Peyer's patch (tissue), 4 donors: ENCODE results near the gene BPGM. TPM values are rescaled to one million over a fixed set of nuclear protein-coding genes. Genes with fewer than 3 reads are reported as not detected.

Source experiments
- DNase-seq, 3 donors: peaks; one replicate each; pipeline ENCODE4 v3.0.0-alpha.2; 2017 to 2019
- H3K27ac ChIP-seq, 4 donors: fragments of 200-600 bp; sonication (generic); one replicate each; pipeline ENCODE4 v1.5.1; 2016 to 2019
- H3K27me3 ChIP-seq, 2 donors: fragments of 200-600 bp; sonication (generic); one replicate each; pipeline ENCODE4 v1.5.1; 2019
- H3K36me3 ChIP-seq, 3 donors: fragments of 200-600 bp; sonication (generic); one replicate each; pipeline ENCODE4 v1.5.1; 2016 to 2019
- H3K4me1 ChIP-seq, 4 donors: fragments of 200-600 bp; sonication (generic); one replicate each; pipeline ENCODE4 v1.5.1; 2016 to 2019
- H3K4me3 ChIP-seq, 4 donors: fragments of 200-600 bp; sonication (generic); 1 replicate in 3 of 4; 2 replicates in 1 of 4; pipeline ENCODE4 v1.5.1; 2016 to 2019; ENCODE audit warnings: mild to moderate bottlenecking in 1 of 4
- H3K9me3 ChIP-seq, 4 donors: fragments of 200-600 bp; sonication (generic); one replicate each; pipeline ENCODE4 v1.5.1; 2016 to 2019; ENCODE audit warnings: mild to moderate bottlenecking in 1 of 4
- CTCF ChIP-seq, 6 experiments: fragments of 450-650 bp in 4 of 6; fragments of 200-600 bp in 2 of 6; sonication (generic) in 1 of 6; IDR thresholded peaks; one replicate each; pipeline ENCODE4 v1.5.1; 2017 to 2019; ENCODE audit warnings: antibody characterized with exemption in 6 of 6, mild to moderate bottlenecking in 3 of 6, moderate library complexity in 1 of 6
- POLR2A ChIP-seq, 2 donors: fragments of 450-650 bp; IDR thresholded peaks; one replicate each; pipeline ENCODE4 v1.5.1; 2017; ENCODE audit warnings: antibody characterized with exemption in 2 of 2, mild to moderate bottlenecking in 2 of 2, moderate library complexity in 2 of 2
- total RNA-seq, 4 donors: library from RNA; depleted of rRNA; stranded (reverse); fragments of >200 nt; gene quantifications; one replicate each; pipeline ENCODE4 v1.1.0, GENCODE V29; 2016

The BPGM gene
- total RNA-seq, 4 donors from 2014 or later: 5.3 to 9.2 (median 6.6) TPM

- Histone ChIP-seq H3K4me3 (no peak overlapping the region), H3K36me3 (no peaks in the 10 kb centered on the region), H3K4me1 (peaks cover 0 to 14% (median 2%) of the 10 kb centered on the region in 4 donors), H3K27me3 (no peaks in the 10 kb centered on the region), H3K9me3 (no peaks in the 10 kb centered on the region), H3K27ac (no peak overlapping the region)
- TF ChIP-seq POLR2A (IDR thresholded peaks at IDR 0.05) (no peak), CTCF (IDR thresholded peaks at IDR 0.05) (no peak)
- no peak for DNase-seq
Observed at GRCh38 chr7:134649226-134649775, 2.6 kb downstream of the BPGM start.

DNA sequence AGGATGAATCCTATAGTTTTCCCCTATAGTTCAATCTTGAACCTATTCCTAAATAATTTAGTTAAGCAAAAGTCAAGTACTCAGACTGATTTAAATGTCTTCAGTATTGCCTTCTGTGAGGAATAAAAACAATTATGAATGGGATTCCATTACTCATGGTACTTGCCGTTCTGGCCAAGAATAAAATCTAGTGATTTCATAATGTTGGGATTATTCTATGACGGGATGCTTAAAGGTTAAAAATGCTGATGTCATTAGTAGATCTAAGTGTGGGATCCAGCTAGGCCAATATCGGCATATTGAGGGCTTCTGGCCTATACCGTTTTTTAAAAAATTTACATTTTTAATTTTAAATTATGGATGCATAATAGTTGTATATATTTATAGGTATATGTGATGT lies 5.3 kb downstream of the BPGM start:
- Histone ChIP-seq H3K4me3 (no peak overlapping the region), H3K9me3 (no peaks in the 10 kb centered on the region), H3K4me1 (peaks cover 0 to 6% (median 0%) of the 10 kb centered on the region in 4 donors), H3K27ac (no peak overlapping the region), H3K36me3 (no peaks in the 10 kb centered on the region), H3K27me3 (no peaks in the 10 kb centered on the region)
- TF ChIP-seq CTCF (IDR thresholded peaks at IDR 0.05) (no peak), POLR2A (IDR thresholded peaks at IDR 0.05) (no peak)
- no peak for DNase-seq

DNA sequence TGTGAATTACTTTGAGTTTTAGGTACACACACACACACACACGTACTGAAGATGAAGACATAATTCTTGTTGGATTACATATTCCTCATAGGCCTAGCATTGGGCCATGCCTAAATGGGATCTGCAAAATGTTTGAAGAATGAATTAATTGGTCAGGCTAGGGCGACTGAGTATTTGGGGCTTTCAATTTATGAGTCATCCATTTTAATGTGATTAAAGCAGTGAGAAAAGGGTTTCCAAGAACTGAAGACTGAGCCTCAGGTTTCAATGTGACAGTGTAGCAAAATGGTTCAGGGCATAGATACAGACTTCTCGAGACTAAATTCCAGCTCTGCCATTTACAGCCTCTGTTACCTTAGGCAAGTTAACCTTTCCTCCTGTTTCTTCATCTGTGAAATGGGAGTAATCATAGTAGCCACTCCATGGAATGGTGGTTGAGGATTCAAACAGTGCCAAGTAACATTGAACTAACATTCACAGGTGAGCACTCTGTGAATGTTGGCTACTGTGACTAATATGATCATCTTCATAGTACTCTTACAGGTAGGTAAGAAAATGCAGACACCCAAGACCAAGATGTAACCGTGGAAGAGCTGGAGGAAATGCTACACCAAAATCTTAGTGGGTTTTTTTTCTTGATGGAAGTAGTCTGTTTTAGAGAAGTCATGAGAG lies 7.6 kb downstream of the BPGM start:
- Histone ChIP-seq H3K27me3 (no peaks in the 10 kb centered on the region), H3K4me3 (no peak overlapping the region), H3K4me1 (no peaks in the 10 kb centered on the region), H3K9me3 (no peaks in the 10 kb centered on the region), H3K36me3 (no peaks in the 10 kb centered on the region), H3K27ac (no peak overlapping the region)
- DNase-seq: no peak
- TF ChIP-seq POLR2A (IDR thresholded peaks at IDR 0.05) (no peak), CTCF (IDR thresholded peaks at IDR 0.05) (no peak)

GRCh38 chr7:134657526-134657925 lies 10.9 kb downstream of the BPGM start:
- no peak for TF ChIP-seq CTCF (IDR thresholded peaks at IDR 0.05)
- TF ChIP-seq POLR2A (IDR thresholded peaks at IDR 0.05): no peak
- H3K27ac ChIP-seq: no peak overlapping the region
- no peaks in the 10 kb centered on the region for H3K9me3 ChIP-seq
- DNase-seq: no peak
- no peak overlapping the region for H3K4me3 ChIP-seq
- no peaks in the 10 kb centered on the region for H3K36me3 ChIP-seq
- no peaks in the 10 kb centered on the region for H3K4me1 ChIP-seq
- no peaks in the 10 kb centered on the region for H3K27me3 ChIP-seq

DNA sequence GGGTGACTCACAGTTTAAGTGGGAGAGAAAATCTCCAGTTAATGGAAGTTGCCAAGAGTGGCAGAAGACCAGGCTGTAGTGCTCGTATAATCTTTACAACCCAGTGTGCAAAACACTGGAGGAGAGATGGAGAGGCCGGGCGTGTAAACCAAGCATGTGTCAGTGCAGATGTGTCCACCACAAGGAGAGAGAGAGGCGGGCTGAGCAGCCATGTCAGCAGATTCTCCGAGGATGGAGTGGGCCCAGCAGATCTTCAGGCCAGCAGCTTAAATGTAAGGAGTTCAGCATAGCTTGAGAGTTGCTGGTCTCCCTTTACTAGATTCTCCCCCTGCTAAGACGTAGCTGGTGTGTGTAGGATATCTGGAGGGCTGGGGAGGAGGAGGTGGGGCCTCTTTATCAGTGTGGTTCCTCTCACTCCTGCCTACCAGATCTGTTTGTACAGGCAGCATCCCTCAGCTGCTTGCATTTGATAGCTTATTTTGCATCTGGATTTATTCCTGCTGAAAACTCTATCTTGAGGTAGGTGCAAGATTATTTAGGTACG lies 13.7 kb downstream of the BPGM start:
- DNase-seq: no peak
- H3K4me3 ChIP-seq: no peak overlapping the region
- H3K36me3 ChIP-seq: no peaks in the 10 kb centered on the region
- no peaks in the 10 kb centered on the region for H3K4me1 ChIP-seq
- no peak overlapping the region for H3K27ac ChIP-seq
- TF ChIP-seq POLR2A (IDR thresholded peaks at IDR 0.05): no peak
- no peaks in the 10 kb centered on the region for H3K27me3 ChIP-seq
- H3K9me3 ChIP-seq: no peaks in the 10 kb centered on the region

- DNase-seq: no peak
- TF ChIP-seq POLR2A (IDR thresholded peaks at IDR 0.05) (no peak), CTCF (IDR thresholded peaks at IDR 0.05) (no peak)
- Histone ChIP-seq H3K4me3 (no peak overlapping the region), H3K4me1 (no peaks in the 10 kb centered on the region), H3K9me3 (no peaks in the 10 kb centered on the region), H3K27ac (no peak overlapping the region), H3K36me3 (no peaks in the 10 kb centered on the region), H3K27me3 (no peaks in the 10 kb centered on the region)
Observed at GRCh38 chr7:134660961-134661376, 14.3 kb downstream of the BPGM start.
